HepG2 (cell line): ENCODE measurements around the gene SEMA5B. TPM values are rescaled to one million over a fixed set of nuclear protein-coding genes. Genes with fewer than 3 reads are reported as not detected.

Experiments used
- ATAC-seq: fragments of 200-7000 bp; cut with Tn5 transposase; 3 replicates; pipeline ENCODE4 v1.9.1; 2020; ENCODE audit warnings: mild to moderate bottlenecking, moderate library complexity
- BruUV-seq: library from RNA; stranded (reverse); fragments of 400-500 nt; replicated peaks from 2 replicates; lab custom pipeline; 2021; lab: Mats Ljungman, UMichigan
- CTCF ChIA-PET: fragments of 300-600 bp; formaldehyde crosslinking; extraction: SDS; loops from one replicate; lab custom pipeline; 2021; ENCODE audit warnings: low total read pairs, inconsistent platforms, low intra/inter-chr PET ratio; lab: Yijun Ruan, JAX
- POLR2A ChIA-PET: fragments of 350-600 bp; sonication (Branson Sonifier 250); formaldehyde crosslinking; loops from one replicate; lab custom pipeline; 2020; ENCODE audit warnings: antibody characterized with exemption, inconsistent platforms; lab: Yijun Ruan, JAX
- DNase-seq: peaks from one replicate; pipeline ENCODE4 v3.0.0-alpha.2; 2015; ENCODE audit warnings: low spot score
- FAIRE-seq: peaks from 3 replicates; lab custom pipeline; 2011; peaks lifted over from hg19 to GRCh38; lab: Jason Lieb, UNC
- H2AFZ ChIP-seq: one replicate; pipeline ENCODE4 v1.6.1; 2011; ENCODE audit warnings: low read length, inconsistent platforms
- H3K27ac ChIP-seq: fragments of 300-600 bp; 3 replicates; pipeline ENCODE4 v1.8.0; 2011; ENCODE audit warnings: mixed run types, mild to moderate bottlenecking, mixed read lengths, low read length, inconsistent platforms; ENCODE audit not compliant: insufficient read depth; ENCODE audit errors: extremely low read length
- H3K27me3 ChIP-seq, 2 experiments: fragments of 200-600 bp in 1 of 2; 2 replicates in 1 of 2; 3 replicates in 1 of 2; pipeline versions ENCODE4 v1.6.0 to v1.8.0; 2011; ENCODE audit warnings: low read length in 2 of 2, mild to moderate bottlenecking in 2 of 2, moderate library complexity in 2 of 2, inconsistent platforms in 1 of 2; ENCODE audit not compliant: insufficient read depth in 2 of 2, control insufficient read depth in 1 of 2
- H3K36me3 ChIP-seq, 2 experiments: fragments of 200-600 bp in 1 of 2; replicated peaks in 1 of 2; 2 replicates in 1 of 2; 3 replicates in 1 of 2; pipeline versions ENCODE4 v1.5.1 to v1.8.0; 2011; ENCODE audit warnings: low read length in 2 of 2, inconsistent platforms in 1 of 2; ENCODE audit not compliant: insufficient read depth in 2 of 2, control insufficient read depth in 1 of 2
- H3K4me1 ChIP-seq: 2 replicates; pipeline ENCODE4 v1.5.1; 2012; ENCODE audit warnings: low read length, inconsistent platforms; ENCODE audit not compliant: insufficient read depth
- H3K4me2 ChIP-seq: 2 replicates; pipeline ENCODE4 v1.6.0; 2011; ENCODE audit warnings: low read depth, low read length, inconsistent platforms
- H3K4me3 ChIP-seq, 3 experiments: fragments of 200-600 bp in 1 of 3; sonication (generic), shearing (Covaris generic) in 1 of 3; replicated peaks in 1 of 3; 2 replicates each; pipeline ENCODE4 v1.5.1; 2011 to 2016; ENCODE audit warnings: low read length in 3 of 3, inconsistent platforms in 2 of 3, low read depth in 2 of 3, mild to moderate bottlenecking in 2 of 3, control low read depth in 1 of 3, mixed read lengths in 1 of 3; ENCODE audit not compliant: insufficient read depth in 1 of 3
- H3K79me2 ChIP-seq: one replicate; pipeline ENCODE4 v1.6.1; 2011; ENCODE audit warnings: low read length, inconsistent platforms; ENCODE audit not compliant: insufficient read depth
- H3K9ac ChIP-seq: 2 replicates; pipeline ENCODE4 v1.6.0; 2011; ENCODE audit warnings: mild to moderate bottlenecking, low read depth, low read length, inconsistent platforms; ENCODE audit not compliant: insufficient read depth
- H3K9me3 ChIP-seq: 2 replicates; pipeline ENCODE4 v1.5.1; 2012; ENCODE audit warnings: mild to moderate bottlenecking, low read length
- H4K20me1 ChIP-seq: 2 replicates; pipeline ENCODE4 v1.6.0; 2011; ENCODE audit warnings: inconsistent platforms, mild to moderate bottlenecking, low read length, moderate library complexity; ENCODE audit not compliant: insufficient read depth
- AGO1 ChIP-seq: fragments of 200-400 bp; formaldehyde crosslinking; IDR thresholded peaks from 2 replicates; pipeline ENCODE4 v1.6.1; 2017; ENCODE audit warnings: mild to moderate bottlenecking, low read depth, low read length, moderate library complexity; ENCODE audit not compliant: poor library complexity, severe bottlenecking
- CTCF ChIP-seq: sonication (generic); formaldehyde crosslinking; IDR thresholded peaks from 2 replicates; pipeline ENCODE4 v1.5.0; 2020; ENCODE audit warnings: mild to moderate bottlenecking, missing genetic modification reagents, moderate library complexity
- HNRNPLL ChIP-seq: fragments of 200-400 bp; formaldehyde crosslinking; IDR thresholded peaks from 2 replicates; pipeline ENCODE4 v1.6.1; 2017; ENCODE audit warnings: mild to moderate bottlenecking, low read depth, low read length; ENCODE audit not compliant: poor library complexity, severe bottlenecking
- NAIF1 ChIP-seq: sonication (generic); formaldehyde crosslinking; IDR thresholded peaks from 2 replicates; pipeline ENCODE4 v1.5.0; 2020; ENCODE audit warnings: mild to moderate bottlenecking, missing genetic modification reagents, borderline replicate concordance
- PCBP1 ChIP-seq: fragments of 200-400 bp; formaldehyde crosslinking; IDR thresholded peaks from 2 replicates; pipeline ENCODE4 v1.6.1; 2017; ENCODE audit warnings: mild to moderate bottlenecking, low read depth, low read length, borderline replicate concordance
- PHF20 ChIP-seq: sonication (generic); formaldehyde crosslinking; IDR thresholded peaks from 2 replicates; pipeline ENCODE4 v1.5.0; 2020; ENCODE audit warnings: mild to moderate bottlenecking, missing genetic modification reagents
- POGZ ChIP-seq: sonication (generic); formaldehyde crosslinking; IDR thresholded peaks from 2 replicates; pipeline ENCODE4 v1.4.0; 2020; ENCODE audit warnings: mild to moderate bottlenecking, missing genetic modification reagents
- PTBP1 ChIP-seq: fragments of 200-400 bp; formaldehyde crosslinking; IDR thresholded peaks from 2 replicates; pipeline ENCODE4 v1.6.1; 2018; ENCODE audit warnings: low read length, low read depth; ENCODE audit not compliant: poor library complexity, severe bottlenecking
- RXRA ChIP-seq: sonication (generic); formaldehyde crosslinking; IDR thresholded peaks from 2 replicates; pipeline ENCODE4 v1.5.1; 2020; ENCODE audit warnings: missing genetic modification reagents
- STAG1 ChIP-seq: sonication (generic); formaldehyde crosslinking; IDR thresholded peaks from 2 replicates; pipeline ENCODE4 v1.4.0; 2020; ENCODE audit warnings: missing genetic modification reagents
- XRCC5 ChIP-seq: fragments of 200-400 bp; formaldehyde crosslinking; optimal IDR thresholded peaks from 2 replicates; pipeline ENCODE3; 2017; ENCODE audit warnings: mild to moderate bottlenecking, low read length
- ZNF574 ChIP-seq: sonication (generic); formaldehyde crosslinking; IDR thresholded peaks from 2 replicates; pipeline ENCODE4 v1.4.0; 2020; ENCODE audit warnings: missing genetic modification reagents
- ZNF687 ChIP-seq: sonication (generic); formaldehyde crosslinking; IDR thresholded peaks from 2 replicates; pipeline ENCODE4 v1.5.1; 2020; ENCODE audit warnings: mild to moderate bottlenecking, missing genetic modification reagents, moderate library complexity
- ZNF777 ChIP-seq: sonication (generic); formaldehyde crosslinking; IDR thresholded peaks from 2 replicates; pipeline ENCODE4 v1.4.0; 2020; ENCODE audit warnings: missing genetic modification reagents
- WGBS: methylation state at CpG from one replicate; pipeline ENCODE4 v1.1.6; 2017; ENCODE audit warnings: low lambda C conversion rate; 5-methylcytosine and 5-hydroxymethylcytosine counted together
- in situ Hi-C: cut with HindIII; loops from 2 replicates; pipeline ENCODE4 v1.10.0; 2017; ENCODE audit warnings: low pct_unique_long_range_greater_than_20kb; ENCODE audit not compliant: extremely low pct_ligation_motif_present
- intact Hi-C: fragments of 100-400 bp; cut with micrococcal nuclease; formaldehyde crosslinking; loops from one replicate; pipeline ENCODE4 v1.10.0; 2022; ENCODE audit not compliant: unreplicated experiment
- polyA plus RNA-seq, 8 experiments: library from polyadenylated mRNA; depleted of rRNA in 3 of 8; stranded (reverse) in 7 of 8; unstranded in 1 of 8; fragments of >200 nt; fragmentation: Illumina TruSeq in 4 of 8; extraction: Trizol in 4 of 8; gene quantifications; 2 replicates each; pipeline versions ENCODE4 v1.2.1 to v1.2.3, GENCODE V29; 2011 to 2016; ENCODE audit warnings: low read depth in 4 of 8, missing spikeins in 1 of 8, mixed read lengths in 1 of 8; ENCODE audit not compliant: insufficient read depth in 1 of 8
- total RNA-seq, 5 experiments: library from RNA; depleted of rRNA; stranded (reverse); fragments of >200 nt; fragmentation: Illumina TruSeq; extraction: Trizol; gene quantifications; 2 replicates each; pipeline ENCODE4 v1.2.3, GENCODE V29; 2016; ENCODE audit warnings: low read depth in 1 of 5

The SEMA5B gene
- total and polyA plus RNA-seq, 2 of the 13 experiments (the other 11 are each of a cell fraction or from before 2014, with no cell fraction given) = not detected

GRCh38 chr3:122921791-122922651, 105.5 kb downstream of the SEMA5B start:
- intact Hi-C loops (no loop called here), in situ Hi-C loops (no loop called here)
- CTCF ChIA-PET = no interaction called here
- Histone ChIP-seq H3K27me3 (peaks cover 8 to 36% of the 10 kb centered on the region in 2 experiments; a peak in 4 of 5 replicates), H3K4me3 (peak overlapping the region in 1 of 3 experiments; percentile 53; a peak in 2 of 6 replicates), H3K9ac (no peak overlapping the region), H2AFZ (no peak overlapping the region), H3K36me3 (no peaks in the 10 kb centered on the region), H3K9me3 (no peaks in the 10 kb centered on the region), H4K20me1 (no peaks in the 10 kb centered on the region), H3K4me1 (no peaks in the 10 kb centered on the region; the same call in 1 of the 2 replicates), H3K4me2 (peak overlapping the region; percentile 48), H3K79me2 (no peaks in the 10 kb centered on the region), H3K27ac (no peak overlapping the region)
- POLR2A ChIA-PET = no interaction called here
- BruUV-seq = no TSS peak
- DNase-seq (peak; percentile 16), ATAC-seq (peak; percentile 89), FAIRE-seq (no peak)
- 7% methylated on average over 7 of the region's 68 CpGs for WGBS
- TF ChIP-seq ZNF687 (CRISPR knock-in tag) (0 out of 2 replicates have a peak, but pooled peaks have one; percentile 7), PTBP1 (no peak), XRCC5 (peak; percentile 19), CTCF (CRISPR knock-in tag) (peak; percentile 42; the same call in 1 of the 2 replicates), NAIF1 (CRISPR knock-in tag) (peak; percentile 72; the same call in 1 of the 2 replicates), ZNF777 (peak; percentile 38; the same call in 1 of the 2 replicates), RXRA (CRISPR knock-in tag) (peak; percentile 20; the same call in 1 of the 2 replicates), ZNF574 (CRISPR knock-in tag) (0 out of 2 replicates have a peak, but pooled peaks have one; percentile 14), STAG1 (CRISPR knock-in tag) (peak; percentile 36; the same call in 1 of the 2 replicates), HNRNPLL (peak; percentile 99), PHF20 (CRISPR knock-in tag) (no peak), AGO1 (peak; percentile 22), PCBP1 (no peak), POGZ (CRISPR knock-in tag) (no peak)
